A549 treated with CORT108297 at 1 μM for 4 hours (cell line): Measurements from ENCODE around the gene FOXP3. TPM values are rescaled to one million over a fixed set of nuclear protein-coding genes. Genes with fewer than 3 reads are reported as not detected.

Experiments
- total RNA-seq: library from RNA; stranded (reverse); fragments of 200-300 nt; extraction: Qiagen RNA extraction; gene quantifications from 5 replicates; pipeline ENCODE4 v1.2.3, GENCODE V29; 2022

The FOXP3 gene
- total RNA-seq: 0.06 to 0.18 TPM (median 0.11 TPM) in 5 replicates

GRCh38 chrX:49264460-49264859 is at the start of gene FOXP3:
Gene FOXP3 (minus strand): TSS chrX:49264710. CDS start chrX:49258505, 6,205 bp downstream.

GRCh38 chrX:49303346-49303745 is 38.8 kb upstream of the FOXP3 start, which contains the start of gene GAGE10:
Gene GAGE10 (plus strand): TSS chrX:49303646. CDS start chrX:49304860, 1,214 bp downstream.

GRCh38 chrX:49269767-49270248 is 5.3 kb upstream of the FOXP3 start, which contains the start of gene PPP1R3F:
Gene PPP1R3F (plus strand): TSS chrX:49269793. CDS start chrX:49269870, 77 bp downstream.

GRCh38 chrX:49233176-49233575 is 31.3 kb downstream of the FOXP3 start, which contains the start of gene CACNA1F:
Gene CACNA1F (minus strand): TSS chrX:49233340. CDS start chrX:49233309, 31 bp downstream.

Other genes with a start within 250 kb of the FOXP3 start
- 46.9 to 59.1 TPM (median 58.1 TPM) in 5 replicates for gene TFE3, start 221.4 kb downstream of the FOXP3 start, total RNA-seq
- 2.4 to 4.2 TPM (median 3.7 TPM) in 5 replicates for gene CCDC120, start 205.7 kb downstream of the FOXP3 start, total RNA-seq
- gene PRAF2, start 190.7 kb downstream of the FOXP3 start, total RNA-seq: 38.2 to 45.7 TPM (median 43.2 TPM) in 5 replicates
- gene WDR45, start 184.8 kb downstream of the FOXP3 start, total RNA-seq: 46.8 to 62.3 TPM (median 60.5 TPM) in 5 replicates
- 22.4 to 27.3 TPM (median 25.1 TPM) in 5 replicates for gene GPKOW, start 141.0 kb downstream of the FOXP3 start, total RNA-seq
- 1.7 to 4.5 TPM (median 3.3 TPM) in 5 replicates for gene MAGIX, start 102.0 kb downstream of the FOXP3 start, total RNA-seq
- gene PLP2, start 92.8 kb downstream of the FOXP3 start, total RNA-seq: 328 to 441 TPM (median 436 TPM) in 5 replicates
- 15.1 to 22.0 TPM (median 20.1 TPM) in 5 replicates for gene PRICKLE3, start 78.3 kb downstream of the FOXP3 start, total RNA-seq
- gene SYP, start 64.5 kb downstream of the FOXP3 start, total RNA-seq: 2.6 to 3.5 TPM (median 2.7 TPM) in 5 replicates
- gene CACNA1F, start 31.4 kb downstream of the FOXP3 start, total RNA-seq: not detected in 5 replicates
- gene CCDC22, start 29.2 kb downstream of the FOXP3 start, total RNA-seq: 12.7 to 16.3 TPM (median 15.9 TPM) in 5 replicates
- 2.4 to 3.9 TPM (median 3.0 TPM) in 5 replicates for gene PPP1R3F, start 5.1 kb upstream of the FOXP3 start, total RNA-seq
- gene GAGE10, start 38.9 kb upstream of the FOXP3 start, total RNA-seq: not detected in 5 replicates
- not detected in 5 replicates for gene GAGE12J, start 57.3 kb upstream of the FOXP3 start, total RNA-seq
- 0.17 TPM in 1 of 5 replicates, not detected in the others for gene GAGE13, start 66.9 kb upstream of the FOXP3 start, total RNA-seq